Measurements from ENCODE around the gene ICOSLG.

DNA sequence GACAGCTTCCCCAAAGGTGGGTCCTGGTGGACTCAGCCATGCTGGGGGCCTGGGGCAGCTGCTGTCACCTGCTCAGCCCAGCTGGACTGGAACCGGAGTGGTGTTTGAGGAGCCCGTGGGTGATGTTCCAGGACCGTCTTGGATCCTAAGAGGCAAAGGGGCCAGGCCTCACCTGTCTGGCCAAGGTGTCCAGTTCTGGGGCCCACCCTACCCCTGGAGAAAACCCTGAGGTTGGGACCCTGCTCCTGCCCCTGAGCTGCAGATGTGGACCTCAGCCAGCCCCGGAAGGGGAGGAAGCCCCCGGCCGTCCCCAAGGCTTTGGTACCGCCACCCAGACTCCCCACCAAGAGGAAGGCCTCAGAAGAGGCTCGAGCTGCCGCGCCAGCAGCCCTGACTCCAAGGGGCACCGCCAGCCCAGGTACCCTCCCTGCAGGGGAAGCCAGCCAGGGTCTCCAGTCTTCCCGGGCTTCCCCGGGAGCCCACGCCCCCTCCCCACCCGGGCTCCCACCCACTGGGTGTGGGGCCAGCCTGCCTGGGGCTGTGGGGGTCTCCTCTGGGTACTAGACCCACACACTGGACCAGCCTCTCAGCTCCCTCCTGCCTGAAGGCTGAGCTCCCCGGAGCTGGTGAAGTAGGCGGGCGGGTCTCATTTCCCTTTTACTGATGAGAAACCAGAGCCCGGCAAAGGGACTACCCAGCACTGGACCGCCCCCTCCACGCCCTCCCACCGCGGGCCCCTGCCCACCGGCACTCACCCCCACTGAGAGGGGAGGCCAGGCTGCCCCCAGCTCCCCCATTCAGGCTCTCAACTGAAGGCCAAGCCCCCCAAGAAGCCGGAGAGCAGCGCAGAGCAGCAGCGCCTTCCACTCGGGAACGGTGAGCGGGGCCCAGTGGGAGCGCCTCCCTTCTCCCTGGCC, 46.2 kb upstream of the ICOSLG start:
- TF ChIP-seq, protein P1, sequence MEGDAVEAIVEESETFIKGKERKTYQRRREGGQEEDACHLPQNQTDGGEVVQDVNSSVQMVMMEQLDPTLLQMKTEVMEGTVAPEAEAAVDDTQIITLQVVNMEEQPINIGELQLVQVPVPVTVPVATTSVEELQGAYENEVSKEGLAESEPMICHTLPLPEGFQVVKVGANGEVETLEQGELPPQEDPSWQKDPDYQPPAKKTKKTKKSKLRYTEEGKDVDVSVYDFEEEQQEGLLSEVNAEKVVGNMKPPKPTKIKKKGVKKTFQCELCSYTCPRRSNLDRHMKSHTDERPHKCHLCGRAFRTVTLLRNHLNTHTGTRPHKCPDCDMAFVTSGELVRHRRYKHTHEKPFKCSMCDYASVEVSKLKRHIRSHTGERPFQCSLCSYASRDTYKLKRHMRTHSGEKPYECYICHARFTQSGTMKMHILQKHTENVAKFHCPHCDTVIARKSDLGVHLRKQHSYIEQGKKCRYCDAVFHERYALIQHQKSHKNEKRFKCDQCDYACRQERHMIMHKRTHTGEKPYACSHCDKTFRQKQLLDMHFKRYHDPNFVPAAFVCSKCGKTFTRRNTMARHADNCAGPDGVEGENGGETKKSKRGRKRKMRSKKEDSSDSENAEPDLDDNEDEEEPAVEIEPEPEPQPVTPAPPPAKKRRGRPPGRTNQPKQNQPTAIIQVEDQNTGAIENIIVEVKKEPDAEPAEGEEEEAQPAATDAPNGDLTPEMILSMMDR (IDR thresholded peaks at IDR 0.05; ENCODE audit: poor library complexity): no peak
- TF ChIP-seq EZH2 (IDR thresholded peaks at IDR 0.05; ENCODE audit: borderline replicate concordance): no peak

Data from hepatocyte (in vitro differentiated cells).